PC-3 (cell line): Measurements from ENCODE around the gene TSPAN11. TPM values are rescaled to one million over a fixed set of nuclear protein-coding genes. Genes with fewer than 3 reads are reported as not detected.

Source experiments
- ATAC-seq: fragments of 200-7000 bp; cut with Tn5 transposase; 2 replicates; pipeline ENCODE4 v1.9.1; 2020; ENCODE audit warnings: mild to moderate bottlenecking, moderate library complexity
- Bru-seq: library from RNA; stranded (reverse); fragments of 400-500 nt; gene quantifications from one replicate; lab custom pipeline; 2021; lab: Mats Ljungman, UMichigan
- BruChase-seq, 2 experiments: library from RNA; stranded (reverse); fragments of 400-500 nt; gene quantifications; one replicate each; lab custom pipeline; 2021; lab: Mats Ljungman, UMichigan
- BruUV-seq: library from RNA; stranded (reverse); fragments of 400-500 nt; replicated peaks from 2 replicates; lab custom pipeline; 2021; lab: Mats Ljungman, UMichigan
- CTCF ChIA-PET: fragments of 300-600 bp; sonication (Branson Sonifier 250); formaldehyde crosslinking; loops from one replicate; lab custom pipeline; 2022; ENCODE audit warnings: antibody characterized with exemption; lab: Charles Lee
- POLR2A ChIA-PET: fragments of 300-600 bp; sonication (Branson Sonifier 250); formaldehyde crosslinking; loops from one replicate; lab custom pipeline; 2022; ENCODE audit warnings: antibody characterized with exemption; ENCODE audit not compliant: unreplicated experiment; lab: Charles Lee
- DNase-seq: peaks from one replicate; pipeline ENCODE4 v3.0.0-alpha.2; 2015
- H2AFZ ChIP-seq: fragments of 300-600 bp; sonication (generic); 2 replicates; pipeline ENCODE4 v1.6.0; 2016; ENCODE audit warnings: antibody characterized with exemption, low read length
- H3F3A ChIP-seq: fragments of 300-600 bp; sonication (generic); one replicate; pipeline ENCODE4 v1.6.0; 2017; ENCODE audit warnings: antibody characterized with exemption, low read length, control low read depth, mild to moderate bottlenecking; ENCODE audit not compliant: unreplicated experiment
- H3K27ac ChIP-seq: fragments of 300-600 bp; sonication (generic); 2 replicates; pipeline ENCODE4 v1.5.1; 2016; ENCODE audit warnings: mild to moderate bottlenecking, low read length
- H3K27me3 ChIP-seq: fragments of 300-600 bp; sonication (generic); 2 replicates; pipeline ENCODE4 v1.6.1; 2016; ENCODE audit warnings: low read length, mixed read lengths
- H3K36me3 ChIP-seq: fragments of 300-600 bp; sonication (generic); 2 replicates; pipeline ENCODE4 v1.6.1; 2016; ENCODE audit warnings: low read depth, mixed run types, low read length, mixed read lengths
- H3K4me1 ChIP-seq: fragments of 300-600 bp; sonication (generic); 2 replicates; pipeline ENCODE4 v1.5.1; 2016; ENCODE audit warnings: low read length; ENCODE audit not compliant: insufficient read depth
- H3K4me2 ChIP-seq: fragments of 300-600 bp; sonication (generic); 2 replicates; pipeline ENCODE4 v1.6.0; 2016; ENCODE audit warnings: low read length
- H3K4me3 ChIP-seq: fragments of 300-600 bp; sonication (generic); 2 replicates; pipeline ENCODE4 v1.5.1; 2016; ENCODE audit warnings: mild to moderate bottlenecking, low read length, mixed read lengths
- H3K79me2 ChIP-seq: fragments of 300-600 bp; sonication (generic); 2 replicates; pipeline ENCODE4 v1.6.1; 2017; ENCODE audit warnings: low read length, mixed read lengths
- H3K9ac ChIP-seq: fragments of 300-600 bp; sonication (generic); 2 replicates; pipeline ENCODE4 v1.6.0; 2016; ENCODE audit warnings: mild to moderate bottlenecking, low read length
- H3K9me2 ChIP-seq: fragments of 300-600 bp; sonication (generic); replicated peaks from 2 replicates; pipeline ENCODE4 v1.6.1; 2016; ENCODE audit warnings: mixed run types, low read length, mixed read lengths
- H3K9me3 ChIP-seq: fragments of 300-600 bp; sonication (generic); 2 replicates; pipeline ENCODE4 v1.6.1; 2016; ENCODE audit warnings: low read length, mixed read lengths
- H4K20me1 ChIP-seq: fragments of 300-600 bp; sonication (generic); 2 replicates; pipeline ENCODE4 v1.6.1; 2016; ENCODE audit warnings: low read length, mixed read lengths
- EZH2 ChIP-seq: fragments of 300-600 bp; sonication (generic); IDR thresholded peaks from one replicate; pipeline ENCODE4 v1.6.1; 2017; ENCODE audit warnings: antibody characterized with exemption, mild to moderate bottlenecking, low read length; ENCODE audit not compliant: unreplicated experiment
- EZH2phosphoT487 ChIP-seq: fragments of 300-600 bp; sonication (generic); IDR thresholded peaks from 2 replicates; pipeline ENCODE4 v1.6.1; 2018; ENCODE audit warnings: mild to moderate bottlenecking, antibody characterized with exemption, low read length, borderline replicate concordance
- intact Hi-C: fragments of 100-400 bp; cut with micrococcal nuclease; formaldehyde crosslinking; loops from 2 replicates; pipeline ENCODE4 v1.9.0; 2023
- long read RNA-seq: library from polyadenylated mRNA; unstranded; transcript quantifications from one replicate; pipeline ENCODE4 v2.0.0, GENCODE V29; 2021; ENCODE audit not compliant: unreplicated experiment
- total RNA-seq: library from RNA; depleted of rRNA; stranded (reverse); fragments of >200 nt; gene quantifications from 2 replicates; pipeline ENCODE4 v1.2.3, GENCODE V29; 2014; rRNA removed
- TF ChIP-seq, protein P1 (sequence below): fragments of 300-600 bp; sonication (generic); conservative IDR thresholded peaks from 2 replicates; pipeline ENCODE4 v1.5.1; 2017; ENCODE audit warnings: antibody characterized with exemption, low read depth, mild to moderate bottlenecking, low read length

The TSPAN11 gene, protein sequence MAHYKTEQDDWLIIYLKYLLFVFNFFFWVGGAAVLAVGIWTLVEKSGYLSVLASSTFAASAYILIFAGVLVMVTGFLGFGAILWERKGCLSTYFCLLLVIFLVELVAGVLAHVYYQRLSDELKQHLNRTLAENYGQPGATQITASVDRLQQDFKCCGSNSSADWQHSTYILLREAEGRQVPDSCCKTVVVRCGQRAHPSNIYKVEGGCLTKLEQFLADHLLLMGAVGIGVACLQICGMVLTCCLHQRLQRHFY
- total RNA-seq (not detected in 2 replicates), Bru-seq, nascent RNA (percentile 11 among the genes with signal in this experiment), BruChase-seq, experiment 1, labeled RNA remaining after a 6-hour chase (not detected), BruChase-seq, experiment 2, labeled RNA remaining after a 2-hour chase (percentile 5 among the genes with signal in this experiment)
- long read RNA-seq, partial matches to known transcripts: 0 of 1 reads
- long read RNA-seq, other reads (novel, unspliced or antisense): 1 of 1 reads

GRCh38 chr12:30926243-30927221 lies at the start of gene TSPAN11:
TSPAN11 (plus strand) TSS chr12:30926748; CDS start chr12:30953992, 27,244 bp downstream.
- no peaks in the 10 kb centered on the region for H3K36me3 ChIP-seq
- no peak for TF ChIP-seq EZH2
- TF ChIP-seq, protein P1, sequence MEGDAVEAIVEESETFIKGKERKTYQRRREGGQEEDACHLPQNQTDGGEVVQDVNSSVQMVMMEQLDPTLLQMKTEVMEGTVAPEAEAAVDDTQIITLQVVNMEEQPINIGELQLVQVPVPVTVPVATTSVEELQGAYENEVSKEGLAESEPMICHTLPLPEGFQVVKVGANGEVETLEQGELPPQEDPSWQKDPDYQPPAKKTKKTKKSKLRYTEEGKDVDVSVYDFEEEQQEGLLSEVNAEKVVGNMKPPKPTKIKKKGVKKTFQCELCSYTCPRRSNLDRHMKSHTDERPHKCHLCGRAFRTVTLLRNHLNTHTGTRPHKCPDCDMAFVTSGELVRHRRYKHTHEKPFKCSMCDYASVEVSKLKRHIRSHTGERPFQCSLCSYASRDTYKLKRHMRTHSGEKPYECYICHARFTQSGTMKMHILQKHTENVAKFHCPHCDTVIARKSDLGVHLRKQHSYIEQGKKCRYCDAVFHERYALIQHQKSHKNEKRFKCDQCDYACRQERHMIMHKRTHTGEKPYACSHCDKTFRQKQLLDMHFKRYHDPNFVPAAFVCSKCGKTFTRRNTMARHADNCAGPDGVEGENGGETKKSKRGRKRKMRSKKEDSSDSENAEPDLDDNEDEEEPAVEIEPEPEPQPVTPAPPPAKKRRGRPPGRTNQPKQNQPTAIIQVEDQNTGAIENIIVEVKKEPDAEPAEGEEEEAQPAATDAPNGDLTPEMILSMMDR: no peak
- TF ChIP-seq EZH2phosphoT487: no peak
- POLR2A ChIA-PET: no interaction called here
- H3F3A ChIP-seq: no peaks in the 10 kb centered on the region
- no peak within 1 kb of the TSS for H3K4me2 ChIP-seq
- H3K27me3 ChIP-seq: no peaks in the 10 kb centered on the region
- H3K9me2 ChIP-seq: no peaks in the 10 kb centered on the region
- no peaks in the 10 kb centered on the region for H3K9me3 ChIP-seq
- no peak within 1 kb of the TSS for H3K27ac ChIP-seq
- H3K9ac ChIP-seq: no peak within 1 kb of the TSS
- 0 out of 2 replicates have a peak, but pooled peaks cover 4% of the 10 kb centered on the region for H3K4me1 ChIP-seq
- intact Hi-C loops: no loop called here
- CTCF ChIA-PET: no interaction called here
- no peak for DNase-seq
- no peak within 1 kb of the TSS for H2AFZ ChIP-seq
- H3K4me3 ChIP-seq: no peak within 1 kb of the TSS
- BruUV-seq: no TSS peak
- ATAC-seq: no peak
- H3K79me2 ChIP-seq: no peaks in the 10 kb centered on the region
- no peaks in the 10 kb centered on the region for H4K20me1 ChIP-seq

- ATAC-seq (no peak), DNase-seq (no peak)
- no peaks in the 10 kb centered on the region for H3K27me3 ChIP-seq
- H3K9me3 ChIP-seq: no peaks in the 10 kb centered on the region
- H3K27ac ChIP-seq: no peak overlapping the region
- H3K4me2 ChIP-seq: no peak overlapping the region
- H3K79me2 ChIP-seq: no peaks in the 10 kb centered on the region
- CTCF ChIA-PET: no interaction called here
- H2AFZ ChIP-seq: no peak overlapping the region
- intact Hi-C loops: no loop called here
- H3K36me3 ChIP-seq: no peaks in the 10 kb centered on the region
- H3K9ac ChIP-seq: no peak overlapping the region
- POLR2A ChIA-PET: no interaction called here
- TF ChIP-seq EZH2phosphoT487: no peak
- no peak for TF ChIP-seq EZH2
- TF ChIP-seq, protein P1: no peak
- BruUV-seq: no TSS peak
- no peaks in the 10 kb centered on the region for H3K9me2 ChIP-seq
- H3F3A ChIP-seq: no peaks in the 10 kb centered on the region
- H4K20me1 ChIP-seq: no peaks in the 10 kb centered on the region
- no peak overlapping the region for H3K4me3 ChIP-seq
- no peaks in the 10 kb centered on the region for H3K4me1 ChIP-seq
Observed at GRCh38 chr12:30877105-30877875, 49.3 kb upstream of the TSPAN11 start.
